HG03066 (cell line): ENCODE measurements around the gene RHOT1.
"Not testable (repeated sequence)": the region's sequence is repeated elsewhere in the genome, so short reads cannot be mapped to it uniquely, and the experiment has no call there.

ENCODE experiments used
- ATAC-seq: cut with Tn5 transposase; IDR thresholded peaks from one replicate; pipeline ENCODE4 v1.9.1; 2021; ENCODE audit warnings: low read depth; ENCODE audit not compliant: unreplicated experiment

The RHOT1 gene

GRCh38 chr17:32142038-32142856 is at the start of gene RHOT1:
RHOT1 (plus strand) TSS chr17:32142502; CDS start chr17:32142693, 191 bp downstream.
- peak; percentile 66 for ATAC-seq

GRCh38 chr17:32099686-32100085 is 42.6 kb upstream of the RHOT1 start:
- no peak for ATAC-seq

GRCh38 chr17:32100323-32100722 is 42.0 kb upstream of the RHOT1 start:
- ATAC-seq = not testable (repeated sequence)

GRCh38 chr17:32100971-32101631 is 41.2 kb upstream of the RHOT1 start:
- ATAC-seq = no peak

GRCh38 chr17:32102172-32102571 is 40.1 kb upstream of the RHOT1 start:
- ATAC-seq = no peak

- no peak for ATAC-seq
Observed at GRCh38 chr17:32102646-32103186, 39.6 kb upstream of the RHOT1 start.

GRCh38 chr17:32103476-32104113 is 38.7 kb upstream of the RHOT1 start:
- no peak for ATAC-seq

GRCh38 chr17:32104158-32104557 is 38.1 kb upstream of the RHOT1 start:
- ATAC-seq = no peak

- not testable (repeated sequence) for ATAC-seq
Observed at GRCh38 chr17:32106471-32106981, 35.8 kb upstream of the RHOT1 start.

- ATAC-seq = not testable (repeated sequence)
Observed at GRCh38 chr17:32107194-32107593, 35.1 kb upstream of the RHOT1 start.

GRCh38 chr17:32110596-32110995 is 31.7 kb upstream of the RHOT1 start:
- no peak for ATAC-seq

GRCh38 chr17:32111141-32111771 is 31.0 kb upstream of the RHOT1 start:
- ATAC-seq = no peak

GRCh38 chr17:32112416-32112815 is 29.9 kb upstream of the RHOT1 start:
- ATAC-seq = no peak

GRCh38 chr17:32114536-32114935 is 27.8 kb upstream of the RHOT1 start:
- no peak for ATAC-seq

- ATAC-seq = not testable (repeated sequence)
Observed at GRCh38 chr17:32115546-32115945, 26.8 kb upstream of the RHOT1 start.

- no peak for ATAC-seq
Observed at GRCh38 chr17:32116937-32117336, 25.4 kb upstream of the RHOT1 start.

- ATAC-seq = no peak
Observed at GRCh38 chr17:32117399-32117798, 24.9 kb upstream of the RHOT1 start.

- not testable (repeated sequence) for ATAC-seq
Observed at GRCh38 chr17:32118088-32118487, 24.2 kb upstream of the RHOT1 start.

GRCh38 chr17:32118835-32119234 is 23.5 kb upstream of the RHOT1 start:
- no peak for ATAC-seq

GRCh38 chr17:32120141-32120540 is 22.2 kb upstream of the RHOT1 start:
- no peak for ATAC-seq
